DOHH2 (cell line): Measurements from ENCODE around the gene SEC16A.

ENCODE experiments used
- H3F3A ChIP-seq: fragments of 200-600 bp; sonication (generic), shearing (Covaris generic); 2 replicates; pipeline ENCODE4 v1.6.0; 2016; ENCODE audit warnings: antibody characterized with exemption, mild to moderate bottlenecking; ENCODE audit not compliant: control insufficient read depth, insufficient read depth
- H3K27ac ChIP-seq: fragments of 200-600 bp; sonication (generic); 2 replicates; pipeline ENCODE4 v1.5.1; 2014; ENCODE audit warnings: low read depth, mild to moderate bottlenecking, low read length, moderate library complexity
- H3K27me3 ChIP-seq: fragments of 200-600 bp; sonication (generic); 2 replicates; pipeline ENCODE4 v1.6.1; 2014; ENCODE audit warnings: mild to moderate bottlenecking, low read length, mixed read lengths; ENCODE audit not compliant: control insufficient read depth
- H3K36me3 ChIP-seq: fragments of 200-600 bp; sonication (generic); 2 replicates; pipeline ENCODE4 v1.6.1; 2014; ENCODE audit warnings: mild to moderate bottlenecking, low read length, moderate library complexity, mixed read lengths; ENCODE audit not compliant: control insufficient read depth
- H3K4me1 ChIP-seq: fragments of 200-600 bp; sonication (generic); 2 replicates; pipeline ENCODE4 v1.6.1; 2014; ENCODE audit warnings: mild to moderate bottlenecking, low read length, mixed read lengths; ENCODE audit not compliant: control insufficient read depth
- H3K4me2 ChIP-seq: fragments of 200-600 bp; sonication (generic); 2 replicates; pipeline ENCODE4 v1.6.0; 2014; ENCODE audit warnings: mild to moderate bottlenecking, low read length, moderate library complexity
- H3K4me3 ChIP-seq: fragments of 200-600 bp; sonication (generic); 2 replicates; pipeline ENCODE4 v1.5.1; 2014; ENCODE audit warnings: mild to moderate bottlenecking, low read length, mixed read lengths
- H3K79me2 ChIP-seq: fragments of 200-600 bp; sonication (generic); 2 replicates; pipeline ENCODE4 v1.6.1; 2014; ENCODE audit warnings: mild to moderate bottlenecking, low read length, mixed read lengths; ENCODE audit not compliant: control insufficient read depth
- H3K9me2 ChIP-seq: fragments of 200-600 bp; sonication (generic); replicated peaks from 2 replicates; pipeline ENCODE4 v1.6.1; 2014; ENCODE audit warnings: mild to moderate bottlenecking, low read length, mixed read lengths; ENCODE audit not compliant: control insufficient read depth
- H3K9me3 ChIP-seq: fragments of 200-600 bp; sonication (generic); 2 replicates; pipeline ENCODE4 v1.6.1; 2014; ENCODE audit warnings: antibody characterized with exemption, low read length, mixed read lengths; ENCODE audit not compliant: control insufficient read depth, insufficient read depth
- H4K20me1 ChIP-seq: fragments of 200-600 bp; sonication (generic); 2 replicates; pipeline ENCODE4 v1.6.0; 2014; ENCODE audit warnings: low read depth, mild to moderate bottlenecking, antibody characterized with exemption, low read length, moderate library complexity; ENCODE audit not compliant: control insufficient read depth, insufficient read depth
- EZH2phosphoT487 ChIP-seq: fragments of 200-600 bp; sonication (generic); IDR thresholded peaks from 2 replicates; pipeline ENCODE4 v1.6.1; 2017; ENCODE audit warnings: borderline replicate concordance, mild to moderate bottlenecking, antibody characterized with exemption, low read length, moderate library complexity, mixed read lengths
- TF ChIP-seq, protein P1 (sequence below): fragments of 200-600 bp; sonication (generic); IDR thresholded peaks from one replicate; pipeline ENCODE4 v1.5.1; 2014; ENCODE audit warnings: antibody characterized with exemption, mild to moderate bottlenecking, low read depth, low read length; ENCODE audit not compliant: poor library complexity, severe bottlenecking

SEC16A gene

GRCh38 chr9:136447173-136447778 is 35.6 kb downstream of the SEC16A start:
- H3F3A ChIP-seq: no peaks in the 10 kb centered on the region
- no peaks in the 10 kb centered on the region for H3K4me1 ChIP-seq
- no peaks in the 10 kb centered on the region for H3K9me3 ChIP-seq
- H3K4me3 ChIP-seq: no peak overlapping the region
- no peak for TF ChIP-seq EZH2phosphoT487
- TF ChIP-seq, protein P1, sequence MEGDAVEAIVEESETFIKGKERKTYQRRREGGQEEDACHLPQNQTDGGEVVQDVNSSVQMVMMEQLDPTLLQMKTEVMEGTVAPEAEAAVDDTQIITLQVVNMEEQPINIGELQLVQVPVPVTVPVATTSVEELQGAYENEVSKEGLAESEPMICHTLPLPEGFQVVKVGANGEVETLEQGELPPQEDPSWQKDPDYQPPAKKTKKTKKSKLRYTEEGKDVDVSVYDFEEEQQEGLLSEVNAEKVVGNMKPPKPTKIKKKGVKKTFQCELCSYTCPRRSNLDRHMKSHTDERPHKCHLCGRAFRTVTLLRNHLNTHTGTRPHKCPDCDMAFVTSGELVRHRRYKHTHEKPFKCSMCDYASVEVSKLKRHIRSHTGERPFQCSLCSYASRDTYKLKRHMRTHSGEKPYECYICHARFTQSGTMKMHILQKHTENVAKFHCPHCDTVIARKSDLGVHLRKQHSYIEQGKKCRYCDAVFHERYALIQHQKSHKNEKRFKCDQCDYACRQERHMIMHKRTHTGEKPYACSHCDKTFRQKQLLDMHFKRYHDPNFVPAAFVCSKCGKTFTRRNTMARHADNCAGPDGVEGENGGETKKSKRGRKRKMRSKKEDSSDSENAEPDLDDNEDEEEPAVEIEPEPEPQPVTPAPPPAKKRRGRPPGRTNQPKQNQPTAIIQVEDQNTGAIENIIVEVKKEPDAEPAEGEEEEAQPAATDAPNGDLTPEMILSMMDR: no peak
- H3K27me3 ChIP-seq: no peaks in the 10 kb centered on the region
- H3K9me2 ChIP-seq: no peaks in the 10 kb centered on the region
- no peaks in the 10 kb centered on the region for H3K79me2 ChIP-seq
- H3K36me3 ChIP-seq: peaks cover 77% of the 10 kb centered on the region
- H3K27ac ChIP-seq: no peak overlapping the region
- no peaks in the 10 kb centered on the region for H4K20me1 ChIP-seq
- H3K4me2 ChIP-seq: no peak overlapping the region

GRCh38 chr9:136445799-136446198 is 37.0 kb downstream of the SEC16A start:
- Histone ChIP-seq H3K27ac (no peak overlapping the region), H4K20me1 (no peaks in the 10 kb centered on the region), H3K27me3 (no peaks in the 10 kb centered on the region), H3F3A (peaks cover 1% of the 10 kb centered on the region; the same call in 1 of the 2 replicates), H3K9me3 (no peaks in the 10 kb centered on the region), H3K79me2 (no peaks in the 10 kb centered on the region), H3K4me2 (no peak overlapping the region), H3K36me3 (peaks cover 78% of the 10 kb centered on the region), H3K9me2 (no peaks in the 10 kb centered on the region), H3K4me1 (no peaks in the 10 kb centered on the region), H3K4me3 (no peak overlapping the region)
- TF ChIP-seq, protein P1: no peak
- TF ChIP-seq EZH2phosphoT487: no peak

DNA sequence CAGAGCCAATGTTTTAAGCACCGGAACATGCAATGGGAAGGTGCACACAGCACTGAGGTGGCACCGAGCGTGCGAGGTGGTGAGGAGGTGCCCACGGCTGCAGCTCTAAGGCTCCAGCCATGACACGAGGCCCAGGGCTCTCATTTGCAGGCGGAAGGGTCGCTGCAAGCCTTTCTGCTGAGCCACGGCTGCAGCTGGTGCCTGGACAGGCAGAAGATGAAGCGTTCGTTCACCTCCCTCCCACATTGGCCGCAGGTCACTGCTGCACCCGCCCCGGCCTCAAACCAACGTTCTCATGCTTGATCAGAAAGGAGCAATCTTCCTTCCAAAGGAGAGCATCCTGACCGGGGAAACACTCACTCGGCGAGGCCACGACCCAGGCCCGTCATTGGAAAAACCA is 38.7 kb downstream of the SEC16A start:
- H3K4me2 ChIP-seq: no peak overlapping the region
- H3K9me3 ChIP-seq: no peaks in the 10 kb centered on the region
- H3K36me3 ChIP-seq: peaks cover 71% of the 10 kb centered on the region

More for the DNA sequence above, 38.7 kb downstream of the SEC16A start:
- H4K20me1 ChIP-seq: no peaks in the 10 kb centered on the region
- no peaks in the 10 kb centered on the region for H3K27me3 ChIP-seq
- peaks cover 4% of the 10 kb centered on the region for H3K79me2 ChIP-seq
- no peak overlapping the region for H3K4me3 ChIP-seq
- H3F3A ChIP-seq: peaks cover 9% of the 10 kb centered on the region; the same call in 1 of the 2 replicates
- no peak overlapping the region for H3K27ac ChIP-seq
- no peaks in the 10 kb centered on the region for H3K9me2 ChIP-seq
- peaks cover 5% of the 10 kb centered on the region for H3K4me1 ChIP-seq
- TF ChIP-seq, protein P1: no peak
- TF ChIP-seq EZH2phosphoT487: no peak
